B cell (primary cell): ENCODE measurements around the gene PALM2AKAP2. TPM values are rescaled to one million over a fixed set of nuclear protein-coding genes. Genes with fewer than 3 reads are reported as not detected.

Source experiments
- ATAC-seq: fragments of 200-7000 bp; cut with Tn5 transposase; one replicate; pipeline ENCODE4 v1.10.0; 2021; ENCODE audit warnings: low read depth, mild to moderate bottlenecking, moderate number of reproducible peaks, moderate library complexity
- CTCF ChIA-PET: fragments of 350-600 bp; sonication (Branson Sonifier 250); formaldehyde crosslinking; loops from one replicate; lab custom pipeline; 2021; ENCODE audit warnings: antibody characterized with exemption, inconsistent platforms; lab: Charles Lee
- POLR2A ChIA-PET: fragments of 350-600 bp; sonication (Branson Sonifier 250); formaldehyde crosslinking; loops from one replicate; lab custom pipeline; 2021; ENCODE audit warnings: antibody characterized with exemption; lab: Charles Lee
- DNase-seq: peaks from one replicate; pipeline ENCODE4 v3.0.0; 2013
- H2AFZ ChIP-seq: 2 replicates; pipeline ENCODE4 v1.6.1; 2012; ENCODE audit warnings: mild to moderate bottlenecking, low read depth, low read length; ENCODE audit not compliant: insufficient read depth, poor library complexity, severe bottlenecking
- H3K27ac ChIP-seq, 2 donors: 1 replicate in 1 of 2; 2 replicates in 1 of 2; pipeline ENCODE4 v1.5.1; 2012 to 2013; ENCODE audit warnings: low read length in 2 of 2, mild to moderate bottlenecking in 2 of 2, moderate library complexity in 1 of 2
- H3K27me3 ChIP-seq, 4 experiments: fragments of 200-600 bp in 1 of 4; sonication (generic) in 1 of 4; replicated peaks in 1 of 4; 1 replicate in 2 of 4; 2 replicates in 2 of 4; pipeline versions ENCODE4 v1.6.1 to v1.7.0; 2013 to 2016; ENCODE audit warnings: low read length in 3 of 4, mild to moderate bottlenecking in 2 of 4, mixed read lengths in 1 of 4, moderate library complexity in 1 of 4; ENCODE audit not compliant: insufficient read depth in 4 of 4, control insufficient read depth in 3 of 4; ENCODE audit errors: control extremely low read depth in 1 of 4
- H3K36me3 ChIP-seq, 2 experiments: replicated peaks in 1 of 2; 1 replicate in 1 of 2; 2 replicates in 1 of 2; pipeline versions ENCODE4 v1.6.1 to v1.7.1; 2013; ENCODE audit warnings: low read length in 1 of 2; ENCODE audit not compliant: insufficient read depth in 2 of 2, control insufficient read depth in 1 of 2; ENCODE audit errors: control extremely low read depth in 1 of 2, extremely low read depth in 1 of 2
- H3K4me1 ChIP-seq, 2 donors: fragments of 200-600 bp in 1 of 2; sonication (generic) in 1 of 2; 1 replicate in 1 of 2; 2 replicates in 1 of 2; pipeline versions ENCODE4 v1.5.1 to v1.6.1; 2013 to 2017; ENCODE audit warnings: low read length in 2 of 2; ENCODE audit not compliant: control insufficient read depth in 2 of 2, insufficient read depth in 2 of 2
- H3K4me2 ChIP-seq: replicated peaks from 2 replicates; pipeline ENCODE3; 2012; ENCODE audit warnings: mild to moderate bottlenecking, low read depth, low read length; ENCODE audit not compliant: poor library complexity, severe bottlenecking
- H3K4me3 ChIP-seq, 5 experiments: fragments of 200-600 bp in 1 of 5; sonication (generic) in 1 of 5; 1 replicate in 3 of 5; 2 replicates in 2 of 5; pipeline versions ENCODE4 v1.5.1 to v1.7.0; 2011 to 2016; ENCODE audit warnings: low read length in 4 of 5, mild to moderate bottlenecking in 4 of 5, low read depth in 2 of 5, control low read depth in 1 of 5, moderate library complexity in 1 of 5; ENCODE audit not compliant: insufficient read depth in 1 of 5; ENCODE audit errors: control extremely low read depth in 1 of 5, extremely low read depth in 1 of 5
- H3K79me2 ChIP-seq: fragments of 200-600 bp; sonication (generic); one replicate; pipeline ENCODE4 v1.6.0; 2016; ENCODE audit warnings: low read length; ENCODE audit not compliant: control insufficient read depth, insufficient read depth
- H3K9ac ChIP-seq: fragments of 200-600 bp; sonication (generic); 2 replicates; pipeline ENCODE4 v1.6.1; 2017; ENCODE audit warnings: mild to moderate bottlenecking, low read length, moderate library complexity
- H3K9me3 ChIP-seq, 3 donors: one replicate each; pipeline versions ENCODE4 v1.6.1 to v1.7.1; 2013; ENCODE audit warnings: low read length in 2 of 3; ENCODE audit not compliant: control insufficient read depth in 2 of 3, insufficient read depth in 1 of 3; ENCODE audit errors: control extremely low read depth in 1 of 3
- H4K20me1 ChIP-seq: 2 replicates; pipeline ENCODE4 v1.6.0; 2012; ENCODE audit warnings: mild to moderate bottlenecking, low read length; ENCODE audit not compliant: insufficient read depth, control insufficient read depth, poor library complexity, severe bottlenecking
- H3K27ac Mint-ChIP-seq: one replicate; pipeline ENCODE4 v1.8.0; 2021; ENCODE audit warnings: mixed read lengths
- H3K27me3 Mint-ChIP-seq: one replicate; pipeline ENCODE4 v1.8.0; 2021; ENCODE audit warnings: mixed read lengths
- H3K4me1 Mint-ChIP-seq: one replicate; pipeline ENCODE4 v1.8.0; 2021; ENCODE audit warnings: mixed read lengths
- H3K4me3 Mint-ChIP-seq: one replicate; pipeline ENCODE4 v1.8.0; 2021; ENCODE audit warnings: mixed read lengths
- H3K9me3 Mint-ChIP-seq: one replicate; pipeline ENCODE4 v1.8.0; 2022; ENCODE audit warnings: mixed read lengths; ENCODE audit not compliant: insufficient read depth
- CTCF ChIP-seq: fragments of 200-600 bp; IDR thresholded peaks from one replicate; pipeline ENCODE4 v1.8.0; 2022; ENCODE audit warnings: antibody characterized with exemption, mild to moderate bottlenecking
- EZH2 ChIP-seq: IDR thresholded peaks from 2 replicates; pipeline ENCODE4 v1.6.1; 2012; ENCODE audit warnings: borderline replicate concordance, low read depth, mild to moderate bottlenecking, moderate library complexity, low read length; ENCODE audit not compliant: insufficient read depth, poor library complexity, severe bottlenecking
- WGBS: methylation state at CpG from one replicate; pipeline ENCODE4 v1.1.5; 2013; ENCODE audit warnings: missing lambda C conversion rate; ENCODE audit not compliant: insufficient coverage; 5-methylcytosine and 5-hydroxymethylcytosine counted together
- intact Hi-C: fragments of 100-400 bp; cut with micrococcal nuclease; formaldehyde crosslinking; loops from one replicate; pipeline ENCODE4 v1.10.0; 2022
- polyA plus RNA-seq: library from polyadenylated mRNA; depleted of rRNA; stranded (reverse); fragments of >200 nt; gene quantifications from 2 replicates; pipeline ENCODE4 v1.2.3, GENCODE V29; 2012
- total RNA-seq, 2 donors: library from RNA; stranded (reverse); fragments of 120-200 nt in 1 of 2; gene quantifications; 1 replicate in 1 of 2; 2 replicates in 1 of 2; pipeline versions ENCODE4 v1.2.3 to v1.2.4, GENCODE V29; 2013 to 2022

PALM2AKAP2 gene
- total and polyA plus RNA-seq, 2 donors (not counting 1 experiment from before 2014, with no cell fraction given): not detected

- WGBS: 80% methylated on average over 2 of the region's 3 CpGs
- no peak overlapping the region for H3K4me2 ChIP-seq
- TF ChIP-seq CTCF (no peak), EZH2 (no peak)
- no peak overlapping the region for H3K9ac ChIP-seq
- H3K79me2 ChIP-seq: no peaks in the 10 kb centered on the region
- peaks cover 25% of the 10 kb centered on the region for H3K27me3 Mint-ChIP-seq
- H3K27ac Mint-ChIP-seq: no peak overlapping the region
- no peak for DNase-seq
- no peak for ATAC-seq
- H3K4me1 ChIP-seq: no peaks in the 10 kb centered on the region
- H3K27me3 ChIP-seq: peaks cover 0 to 12% (median 0%) of the 10 kb centered on the region in 4 experiments
- no peak overlapping the region for H3K27ac ChIP-seq
- H3K36me3 ChIP-seq: no peaks in the 10 kb centered on the region
- no peak overlapping the region for H3K4me3 Mint-ChIP-seq
- no peaks in the 10 kb centered on the region for H3K4me1 Mint-ChIP-seq
- POLR2A ChIA-PET: no interaction called here
- H3K9me3 ChIP-seq: no peaks in the 10 kb centered on the region
- intact Hi-C loops: no loop called here
- H4K20me1 ChIP-seq: no peaks in the 10 kb centered on the region
- no peaks in the 10 kb centered on the region for H3K9me3 Mint-ChIP-seq
- no peak overlapping the region for H2AFZ ChIP-seq
- no peak overlapping the region for H3K4me3 ChIP-seq
- CTCF ChIA-PET: no interaction called here
Observed at GRCh38 chr9:109789971-109790370, 10.0 kb downstream of the PALM2AKAP2 start.

GRCh38 chr9:109791003-109791677 lies 11.1 kb downstream of the PALM2AKAP2 start:
- Histone ChIP-seq H3K4me3 (no peak overlapping the region), H3K27me3 (peaks cover 0 to 12% (median 0%) of the 10 kb centered on the region in 4 experiments), H3K9me3 (no peaks in the 10 kb centered on the region), H3K4me1 (no peaks in the 10 kb centered on the region), H3K27ac (no peak overlapping the region), H4K20me1 (no peaks in the 10 kb centered on the region), H3K9ac (no peak overlapping the region), H3K4me2 (no peak overlapping the region), H3K79me2 (no peaks in the 10 kb centered on the region), H2AFZ (no peak overlapping the region), H3K36me3 (no peaks in the 10 kb centered on the region)
- Mint-ChIP-seq H3K9me3 (no peaks in the 10 kb centered on the region), H3K27ac (no peak overlapping the region), H3K27me3 (peaks cover 21% of the 10 kb centered on the region), H3K4me1 (no peaks in the 10 kb centered on the region), H3K4me3 (no peak overlapping the region)
- 100% methylated on average over 2 of the region's 6 CpGs for WGBS
- ChIA-PET POLR2A (no interaction called here), CTCF (no interaction called here)
- DNase-seq (no peak), ATAC-seq (no peak)
- TF ChIP-seq EZH2 (no peak), CTCF (no peak)
- intact Hi-C loops: no loop called here
